ENCODE measurements around the gene UBD. TPM values are rescaled to one million over a fixed set of nuclear protein-coding genes. Genes with fewer than 3 reads are reported as not detected.

UBD gene
- total RNA-seq, 1 experiment from 2014 or later = not detected

GRCh38 chr6:29591677-29592076 is 32.1 kb upstream of the UBD start:
- peaks cover 13 to 19% of the 10 kb centered on the region in 2 experiments for H3K4me1 Mint-ChIP-seq
- Histone ChIP-seq H2BK5ac (ENCODE audit: insufficient read length, low read length) (no peak overlapping the region), H4K91ac (ENCODE audit: insufficient read length, low read depth, low read length) (no peak overlapping the region), H3K14ac (ENCODE audit: insufficient read depth, low read length) (no peak overlapping the region), H3K23me2 (ENCODE audit: insufficient read length, low read depth, low read length, poor library complexity, severe bottlenecking) (no peaks in the 10 kb centered on the region), H3K23ac (ENCODE audit: insufficient read length, low read depth, low read length) (no peak overlapping the region), H2BK120ac (ENCODE audit: low read depth, low read length, poor library complexity, severe bottlenecking) (no peak overlapping the region), H3K9ac (ENCODE audit: extremely low read depth, insufficient read length, low read length) (no peak overlapping the region), H2BK15ac (ENCODE audit: low read depth, low read length) (no peak overlapping the region), H2AFZ (ENCODE audit: low read length) (no peak overlapping the region), H3K56ac (ENCODE audit: insufficient read length, low read depth, low read length) (no peak overlapping the region), H3K27me3 (ENCODE audit: insufficient read depth, low read length) (no peaks in the 10 kb centered on the region), H4K5ac (ENCODE audit: insufficient read length, low read depth, low read length) (no peak overlapping the region), H3K79me2 (ENCODE audit: insufficient read depth, low read length) (no peaks in the 10 kb centered on the region), H3K79me1 (ENCODE audit: insufficient read depth, low read depth, low read length, poor library complexity, severe bottlenecking) (no peaks in the 10 kb centered on the region), H3K4ac (ENCODE audit: low read depth, low read length) (no peak overlapping the region), H3K27ac (ENCODE audit: insufficient read length, low read depth, low read length) (no peak overlapping the region), H2AK5ac (ENCODE audit: insufficient read length, low read length) (no peak overlapping the region), H3T11ph (ENCODE audit: low read length) (no peak overlapping the region), H2BK12ac (ENCODE audit: insufficient read length, low read depth, low read length) (no peak overlapping the region), H2BK20ac (ENCODE audit: low read depth, low read length, poor library complexity, severe bottlenecking) (no peak overlapping the region), H4K8ac (replicated peaks; ENCODE audit: insufficient read length, low read depth, low read length) (no peak overlapping the region), H3K4me2 (ENCODE audit: insufficient read depth, insufficient read length, low read length) (no peak overlapping the region), H3K9me3 (ENCODE audit: control insufficient read depth, low read depth, low read length) (no peaks in the 10 kb centered on the region), H3K4me1 (ENCODE audit: insufficient read depth, low read length) (0 out of 2 replicates have a peak, but pooled peaks cover 3% of the 10 kb centered on the region), H4K20me1 (ENCODE audit: control insufficient read depth, insufficient read depth, insufficient read length) (no peaks in the 10 kb centered on the region), H3K18ac (ENCODE audit: insufficient read length, low read depth, low read length) (no peak overlapping the region)
- no peak for DNase-seq
- TF ChIP-seq CTCF (conservative IDR thresholded peaks at IDR 0.05) = no peak
- no peak overlapping the region for H3K27ac Mint-ChIP-seq
- H3K9me3 Mint-ChIP-seq = no peaks in the 10 kb centered on the region; a peak in 1 of 5 replicates
- H3K36me3 Mint-ChIP-seq (ENCODE audit: insufficient read depth in 1 of 3, low read depth in 3 of 3) = peaks cover 3 to 5% (median 5%) of the 10 kb centered on the region in 3 experiments; a peak in 5 of 7 replicates
- no peaks in the 10 kb centered on the region; the same call in 1 of the 2 replicates for H3K27me3 Mint-ChIP-seq (ENCODE audit: low read depth)
- WGBS (ENCODE audit: extremely low coverage, insufficient read length, low lambda C conversion rate) = no CpG with 5 or more reads among the region's 2 CpGs
- no peak overlapping the region for H3K4me3 Mint-ChIP-seq

Data from H9 (cell line).